CD4-positive, alpha-beta T cell (primary cell): ENCODE data around the gene PPP2R2C. TPM values are rescaled to one million over a fixed set of nuclear protein-coding genes. Genes with fewer than 3 reads are reported as not detected.

Experiments used
- ATAC-seq: fragments of 200-7000 bp; cut with Tn5 transposase; one replicate; pipeline ENCODE4 v1.10.0; 2022; ENCODE audit warnings: mild to moderate bottlenecking; ENCODE audit not compliant: poor library complexity
- CTCF ChIA-PET: fragments of 350-600 bp; sonication (Branson Sonifier 250); formaldehyde crosslinking; loops from one replicate; lab custom pipeline; 2021; ENCODE audit warnings: antibody characterized with exemption, inconsistent platforms; lab: Charles Lee
- POLR2A ChIA-PET: fragments of 350-600 bp; sonication (Branson Sonifier 250); formaldehyde crosslinking; loops from one replicate; lab custom pipeline; 2021; ENCODE audit warnings: antibody characterized with exemption, inconsistent platforms; lab: Charles Lee
- DNase-seq, 14 experiments: peaks; one replicate each; pipeline ENCODE4 v3.0.0-alpha.2; 2013 to 2020; ENCODE audit warnings: mixed read lengths in 2 of 14
- H3K27ac ChIP-seq, 2 donors: one replicate each; pipeline versions ENCODE4 v1.5.1 to v1.7.0; 2013; ENCODE audit warnings: low read length in 2 of 2, low read depth in 1 of 2, mild to moderate bottlenecking in 1 of 2
- H3K27me3 ChIP-seq, 2 experiments: 1 replicate in 1 of 2; 2 replicates in 1 of 2; pipeline versions ENCODE4 v1.6.1 to v1.7.0; 2013; ENCODE audit warnings: low read length in 2 of 2, control low read depth in 1 of 2, mild to moderate bottlenecking in 1 of 2, moderate library complexity in 1 of 2; ENCODE audit not compliant: insufficient read depth in 2 of 2, control insufficient read depth in 1 of 2
- H3K36me3 ChIP-seq: one replicate; pipeline ENCODE4 v1.6.1; 2013; ENCODE audit warnings: low read length, control low read depth; ENCODE audit not compliant: insufficient read depth
- H3K4me1 ChIP-seq: one replicate; pipeline ENCODE4 v1.6.1; 2013; ENCODE audit warnings: low read length, control low read depth; ENCODE audit not compliant: insufficient read depth
- H3K4me3 ChIP-seq: one replicate; pipeline ENCODE4 v1.5.1; 2013; ENCODE audit warnings: mild to moderate bottlenecking, low read length, moderate library complexity
- H3K9me3 ChIP-seq, 2 experiments: 1 replicate in 1 of 2; 2 replicates in 1 of 2; pipeline versions ENCODE4 v1.6.1 to v1.7.0; 2013; ENCODE audit warnings: low read length in 2 of 2, mild to moderate bottlenecking in 2 of 2, control low read depth in 1 of 2, moderate library complexity in 1 of 2; ENCODE audit not compliant: control insufficient read depth in 1 of 2, insufficient read depth in 1 of 2
- H3K27ac Mint-ChIP-seq: one replicate; pipeline ENCODE4 v1.8.0; 2020; ENCODE audit warnings: mixed read lengths
- H3K27me3 Mint-ChIP-seq: one replicate; pipeline ENCODE4 v1.8.0; 2021; ENCODE audit warnings: mixed read lengths
- H3K36me3 Mint-ChIP-seq: one replicate; pipeline ENCODE4 v1.8.0; 2021; ENCODE audit warnings: low read depth, mixed read lengths
- H3K4me1 Mint-ChIP-seq: one replicate; pipeline ENCODE4 v1.8.0; 2021; ENCODE audit warnings: low read depth, mixed read lengths
- H3K4me3 Mint-ChIP-seq: one replicate; pipeline ENCODE4 v1.8.0; 2020; ENCODE audit warnings: mild to moderate bottlenecking, mixed read lengths
- H3K9me3 Mint-ChIP-seq: one replicate; pipeline ENCODE4 v1.8.0; 2020; ENCODE audit warnings: mixed read lengths
- intact Hi-C, 2 experiments: fragments of 100-400 bp; cut with DNase I in 1 of 2; cut with micrococcal nuclease in 1 of 2; formaldehyde crosslinking; loops; one replicate each; pipeline versions ENCODE4 v1.15.1 to v1.9.0; 2023 to 2025; cut with DNase I, micrococcal nuclease
- total RNA-seq, 174 experiments: library from RNA in 2 of 174; stranded (reverse) in 2 of 174; gene quantifications; one replicate each; pipeline ENCODE4 v1.2.3 and lab custom pipeline; 2021 to 2026
- TF ChIP-seq, protein P1 (sequence below): fragments of 200-600 bp; IDR thresholded peaks from one replicate; pipeline ENCODE4 v1.8.0; 2022; ENCODE audit warnings: antibody characterized with exemption, mild to moderate bottlenecking

PPP2R2C gene
- total RNA-seq, 2 experiments from 2014 or later = not detected

GRCh38 chr4:6502147-6502546, 29.7 kb upstream of the PPP2R2C start:
- DNase-seq = no peak

DNA sequence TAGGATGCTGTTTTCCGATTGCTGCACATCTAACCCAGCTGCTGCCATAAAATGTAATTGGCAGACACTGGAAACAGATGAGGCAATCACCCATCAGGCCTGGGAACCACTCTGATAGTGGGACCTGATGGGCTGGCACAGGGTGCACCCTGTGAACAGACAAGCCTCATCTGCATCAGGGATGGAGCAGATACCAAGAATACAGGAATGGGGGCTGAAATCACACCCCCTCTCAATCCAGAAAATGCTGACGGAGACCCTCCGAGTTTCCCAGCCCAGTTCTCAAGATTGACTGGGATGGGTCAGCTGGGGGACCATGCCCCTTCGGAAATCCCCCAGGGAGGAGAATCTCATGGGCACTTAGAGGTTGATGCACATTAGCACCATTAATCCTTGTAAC, 28.8 kb upstream of the PPP2R2C start:
- peaks cover 12% of the 10 kb centered on the region for H3K9me3 Mint-ChIP-seq
- intact Hi-C loops = no loop called here
- ATAC-seq = no peak

More at GRCh38 chr4:6502147-6502546, 29.7 kb upstream of the PPP2R2C start:
- Histone ChIP-seq H3K4me3 (no peak overlapping the region), H3K4me1 (no peaks in the 10 kb centered on the region), H3K36me3 (no peaks in the 10 kb centered on the region), H3K27me3 (peaks cover 0 to 9% of the 10 kb centered on the region in 2 experiments), H3K27ac (no peak overlapping the region), H3K9me3 (peaks cover 12 to 20% of the 10 kb centered on the region in 2 experiments)
- TF ChIP-seq, protein P1, sequence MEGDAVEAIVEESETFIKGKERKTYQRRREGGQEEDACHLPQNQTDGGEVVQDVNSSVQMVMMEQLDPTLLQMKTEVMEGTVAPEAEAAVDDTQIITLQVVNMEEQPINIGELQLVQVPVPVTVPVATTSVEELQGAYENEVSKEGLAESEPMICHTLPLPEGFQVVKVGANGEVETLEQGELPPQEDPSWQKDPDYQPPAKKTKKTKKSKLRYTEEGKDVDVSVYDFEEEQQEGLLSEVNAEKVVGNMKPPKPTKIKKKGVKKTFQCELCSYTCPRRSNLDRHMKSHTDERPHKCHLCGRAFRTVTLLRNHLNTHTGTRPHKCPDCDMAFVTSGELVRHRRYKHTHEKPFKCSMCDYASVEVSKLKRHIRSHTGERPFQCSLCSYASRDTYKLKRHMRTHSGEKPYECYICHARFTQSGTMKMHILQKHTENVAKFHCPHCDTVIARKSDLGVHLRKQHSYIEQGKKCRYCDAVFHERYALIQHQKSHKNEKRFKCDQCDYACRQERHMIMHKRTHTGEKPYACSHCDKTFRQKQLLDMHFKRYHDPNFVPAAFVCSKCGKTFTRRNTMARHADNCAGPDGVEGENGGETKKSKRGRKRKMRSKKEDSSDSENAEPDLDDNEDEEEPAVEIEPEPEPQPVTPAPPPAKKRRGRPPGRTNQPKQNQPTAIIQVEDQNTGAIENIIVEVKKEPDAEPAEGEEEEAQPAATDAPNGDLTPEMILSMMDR = no peak
- ATAC-seq = no peak
- ChIA-PET POLR2A (no interaction called here), CTCF (no interaction called here)
- intact Hi-C loops = no loop called here
- Mint-ChIP-seq H3K36me3 (no peaks in the 10 kb centered on the region), H3K4me1 (no peaks in the 10 kb centered on the region), H3K4me3 (no peak overlapping the region), H3K27me3 (peaks cover 46% of the 10 kb centered on the region), H3K9me3 (peaks cover 12% of the 10 kb centered on the region), H3K27ac (no peak overlapping the region)

GRCh38 chr4:6500481-6501140, 28.2 kb upstream of the PPP2R2C start:
- peaks cover 12% of the 10 kb centered on the region for H3K9me3 Mint-ChIP-seq
- no peak for ATAC-seq
- DNase-seq = no peak
- Histone ChIP-seq H3K27ac (no peak overlapping the region), H3K4me3 (no peak overlapping the region), H3K36me3 (no peaks in the 10 kb centered on the region), H3K9me3 (peaks cover 8 to 20% of the 10 kb centered on the region in 2 experiments), H3K27me3 (peaks cover 0 to 9% of the 10 kb centered on the region in 2 experiments), H3K4me1 (no peaks in the 10 kb centered on the region)
- H3K27ac Mint-ChIP-seq = no peak overlapping the region
- no peak overlapping the region for H3K4me3 Mint-ChIP-seq
- ChIA-PET POLR2A (no interaction called here), CTCF (no interaction called here)
- no peaks in the 10 kb centered on the region for H3K4me1 Mint-ChIP-seq
- TF ChIP-seq, protein P1 = no peak
- no peaks in the 10 kb centered on the region for H3K36me3 Mint-ChIP-seq
- H3K27me3 Mint-ChIP-seq = peaks cover 50% of the 10 kb centered on the region
- intact Hi-C loops = no loop called here

More for the DNA sequence above, 28.8 kb upstream of the PPP2R2C start:
- H3K27me3 ChIP-seq = peaks cover 0 to 9% of the 10 kb centered on the region in 2 experiments
- Mint-ChIP-seq H3K4me1 (no peaks in the 10 kb centered on the region), H3K4me3 (no peak overlapping the region), H3K27me3 (peaks cover 45% of the 10 kb centered on the region), H3K36me3 (no peaks in the 10 kb centered on the region), H3K27ac (no peak overlapping the region)
- no peaks in the 10 kb centered on the region for H3K36me3 ChIP-seq
- TF ChIP-seq, protein P1 = no peak
- CTCF ChIA-PET = no interaction called here
- POLR2A ChIA-PET = no interaction called here
- no peaks in the 10 kb centered on the region for H3K4me1 ChIP-seq
- peaks cover 8 to 20% of the 10 kb centered on the region in 2 experiments for H3K9me3 ChIP-seq
- DNase-seq = no peak
- H3K27ac ChIP-seq = no peak overlapping the region
- H3K4me3 ChIP-seq = no peak overlapping the region
